Ramos (cell line): ENCODE measurements around the gene FGFR2.
"Not testable (repeated sequence)": the region's sequence is repeated elsewhere in the genome, so short reads cannot be mapped to it uniquely, and the experiment has no call there.

Experiments used
- in situ Hi-C: fragments of 300-500 bp; cut with MboI; formaldehyde crosslinking; loops from one replicate; pipeline ENCODE4 v1.14.3; 2022; ENCODE audit warnings: low sequenced_read_pairs; ENCODE audit not compliant: unreplicated experiment

FGFR2 gene

DNA sequence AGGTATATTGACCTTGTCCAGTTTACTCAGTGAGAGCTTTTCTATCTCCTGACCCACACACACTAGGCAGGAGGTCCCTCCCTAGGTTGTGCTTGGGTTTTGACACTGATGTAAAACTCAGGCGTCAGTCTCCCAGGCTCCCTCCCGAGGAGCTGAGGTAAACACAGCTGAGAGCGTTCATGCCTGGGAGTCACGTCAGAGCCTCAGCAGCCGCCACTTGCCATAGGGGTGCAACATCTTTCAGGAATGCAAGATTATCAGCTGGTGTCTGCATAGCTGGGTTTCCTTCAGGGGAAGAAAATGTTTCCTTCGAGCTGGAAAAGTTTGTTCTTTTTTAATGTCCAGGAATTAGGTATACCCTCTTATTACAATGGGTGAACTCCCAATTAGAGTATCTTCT lies 70.6 kb downstream of the FGFR2 start:
- in situ Hi-C loops = no loop called here

- in situ Hi-C loops = no loop called here
Observed at GRCh38 chr10:121526801-121527221, 71.4 kb downstream of the FGFR2 start.

DNA sequence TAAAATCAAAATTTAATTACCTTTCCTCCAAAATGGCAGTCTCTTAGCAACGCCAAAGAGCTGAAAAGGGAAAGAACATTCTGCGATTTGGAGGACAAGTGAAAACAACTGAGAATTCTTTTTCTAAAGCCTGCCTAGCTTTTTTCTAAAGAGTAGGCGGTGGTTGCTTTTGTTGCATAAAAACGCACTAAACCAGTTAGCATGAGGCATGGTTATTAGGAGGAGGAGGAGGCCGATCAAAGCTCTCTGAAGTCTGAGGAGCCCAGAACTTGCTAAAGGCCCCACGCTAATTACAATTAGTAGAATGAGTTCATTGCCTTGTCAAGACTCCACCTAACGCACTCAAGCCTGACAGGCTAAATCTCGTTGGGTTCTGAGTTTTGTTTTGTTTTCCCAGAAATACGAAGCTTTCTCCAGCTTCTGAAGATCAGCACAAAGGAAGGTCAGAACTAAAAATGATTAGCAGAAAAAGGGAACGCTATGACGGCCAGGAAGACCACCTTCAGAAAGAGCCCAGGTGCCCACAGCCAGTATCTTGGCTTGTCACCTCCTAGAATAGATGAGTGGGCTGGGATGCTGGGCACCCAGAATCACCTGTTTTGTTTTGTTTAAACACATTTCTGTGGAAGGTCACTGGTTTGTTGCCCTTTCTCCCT lies 72.0 kb downstream of the FGFR2 start:
- in situ Hi-C loops = no loop called here

DNA sequence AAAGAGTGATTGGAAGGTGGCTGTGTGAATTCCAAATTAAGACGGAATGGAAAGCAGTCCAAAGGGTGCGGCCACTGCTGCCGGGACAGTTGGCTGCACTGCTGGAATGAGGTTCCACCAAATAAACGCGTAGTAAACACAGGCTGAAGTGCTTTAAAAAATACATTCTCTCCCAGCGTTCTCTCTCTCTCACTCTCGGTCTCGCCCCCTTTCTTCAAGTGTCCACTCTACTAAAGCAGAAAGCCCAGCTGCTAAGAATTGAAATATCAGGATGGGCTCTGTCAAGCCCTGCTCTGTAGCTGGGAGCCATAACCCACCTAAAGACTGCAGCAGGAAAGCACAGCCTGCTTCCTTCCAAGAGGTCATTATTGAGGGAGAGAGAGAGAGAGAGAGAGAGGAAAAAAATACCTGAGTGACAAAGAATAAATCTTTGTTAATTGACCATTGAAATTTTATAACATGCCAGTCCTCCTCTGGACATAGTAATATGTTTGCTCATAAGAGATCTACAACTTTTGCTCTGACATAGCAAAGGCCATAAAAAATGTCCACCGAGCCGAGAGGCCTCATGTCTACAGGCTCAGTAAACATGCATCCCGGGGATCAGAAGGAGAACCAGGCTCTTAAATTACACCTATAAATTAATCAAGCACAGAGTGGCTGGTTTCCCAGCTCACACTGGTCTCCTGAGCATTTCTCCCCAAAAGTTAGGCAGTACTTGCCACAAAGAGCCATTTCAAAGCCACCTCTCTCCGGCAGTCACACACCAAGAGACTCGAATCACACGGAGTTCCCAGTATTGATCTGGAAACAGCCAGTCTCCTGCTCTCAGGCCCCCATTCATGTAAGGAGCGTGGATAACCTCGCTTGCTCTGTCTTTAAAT lies 72.8 kb downstream of the FGFR2 start:
- in situ Hi-C loops = no loop called here

DNA sequence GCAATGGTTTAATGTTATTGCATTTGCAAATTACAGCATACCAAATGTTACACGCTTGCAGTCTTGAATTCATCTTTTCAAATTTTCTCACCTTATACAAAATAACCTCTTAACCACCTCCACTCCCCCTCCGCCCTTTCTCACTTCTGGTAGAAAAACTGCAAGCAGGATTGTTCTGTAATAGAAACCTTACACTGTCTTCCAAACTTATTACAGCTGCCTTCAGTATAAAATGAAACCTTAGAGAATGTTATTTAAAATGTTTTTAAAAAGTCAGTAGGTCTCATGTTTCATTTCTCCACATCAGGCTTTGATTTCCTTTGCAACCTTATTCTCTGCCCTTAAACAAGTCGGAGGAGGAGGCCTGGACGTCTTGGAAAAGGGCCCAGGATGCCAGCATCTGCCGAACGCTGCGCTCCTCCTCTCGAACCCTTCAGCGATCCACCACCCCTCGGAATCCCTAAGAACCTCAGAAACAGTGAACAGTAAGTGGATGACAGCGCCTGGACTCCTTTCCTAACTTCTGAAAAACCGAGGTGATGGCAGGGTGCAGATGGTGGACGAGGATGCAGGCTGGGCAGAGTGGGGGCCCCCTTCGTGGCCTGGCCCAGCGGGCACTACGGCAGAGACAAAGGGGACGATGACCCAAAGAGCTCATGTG lies 74.0 kb downstream of the FGFR2 start:
- in situ Hi-C loops = no loop called here

GRCh38 chr10:121522831-121523230 lies 75.4 kb downstream of the FGFR2 start:
- in situ Hi-C loops = no loop called here

GRCh38 chr10:121521794-121522556 lies 76.3 kb downstream of the FGFR2 start:
- in situ Hi-C loops = no loop called here

DNA sequence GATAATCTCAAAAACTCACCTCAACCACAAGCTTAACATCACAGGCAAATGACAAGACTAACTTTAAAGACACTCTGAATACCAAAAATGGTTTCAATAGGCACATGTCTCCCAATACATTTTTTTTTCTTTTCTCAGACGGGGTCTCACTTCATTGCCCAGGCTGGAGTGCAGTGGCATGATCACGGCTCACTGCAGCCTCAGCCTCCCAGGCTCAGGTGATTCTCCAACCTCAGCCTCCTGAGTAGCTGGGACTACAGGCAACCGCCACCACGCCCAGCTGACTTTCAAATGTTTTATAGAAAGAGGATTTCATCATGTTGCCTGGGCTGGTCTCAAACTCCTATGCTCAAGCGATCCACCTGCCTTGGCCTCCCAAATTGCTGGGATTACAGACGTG lies 77.7 kb downstream of the FGFR2 start:
- in situ Hi-C loops = not testable (repeated sequence)

DNA sequence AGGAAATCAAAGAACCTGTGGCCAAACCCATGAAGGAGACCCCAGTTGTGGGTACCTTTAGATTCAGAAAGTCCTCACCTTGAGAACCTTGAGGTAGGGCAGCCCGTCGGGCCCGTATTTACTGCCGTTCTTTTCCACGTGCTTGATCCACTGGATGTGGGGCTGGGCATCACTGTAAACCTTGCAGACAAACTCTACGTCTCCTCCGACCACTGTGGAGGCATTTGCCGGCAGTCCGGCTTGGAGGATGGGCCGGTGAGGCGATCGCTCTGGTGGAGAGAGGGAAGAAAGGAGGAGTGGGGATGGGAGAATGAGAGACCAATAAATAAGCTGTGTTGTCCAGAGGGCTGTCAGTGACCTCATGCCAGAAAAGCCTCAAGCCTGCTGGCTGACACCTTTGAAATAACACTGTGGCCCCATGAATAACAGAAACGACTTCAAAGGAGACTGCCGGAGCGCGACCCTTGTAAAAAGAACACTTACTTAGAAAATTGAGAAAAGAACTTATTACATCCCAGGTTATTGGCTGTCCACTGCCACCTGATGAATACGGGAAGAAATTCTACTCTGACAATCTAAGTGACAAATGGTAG lies 78.2 kb downstream of the FGFR2 start:
- in situ Hi-C loops = no loop called here

GRCh38 chr10:121519411-121519810 lies 78.8 kb downstream of the FGFR2 start:
- in situ Hi-C loops = no loop called here

DNA sequence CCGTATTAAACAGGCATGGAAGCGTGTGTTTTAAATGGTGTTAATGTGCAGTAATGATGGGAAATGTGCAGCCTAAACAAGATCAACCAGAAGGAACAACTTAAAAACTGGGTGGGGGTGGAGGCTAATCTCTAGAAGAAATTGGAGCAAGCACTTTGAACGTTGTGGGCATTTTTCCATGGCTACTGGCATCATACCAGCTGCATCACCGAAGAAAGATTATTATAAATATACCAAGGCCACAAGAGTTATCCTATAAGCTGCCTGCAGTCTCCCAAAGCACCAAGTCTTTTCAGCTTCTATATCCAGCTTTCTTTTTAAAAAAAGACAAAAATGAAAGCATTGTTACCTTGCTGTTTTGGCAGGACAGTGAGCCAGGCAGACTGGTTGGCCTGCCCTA lies 79.9 kb downstream of the FGFR2 start:
- in situ Hi-C loops = no loop called here

GRCh38 chr10:121516093-121516865 lies 82.0 kb downstream of the FGFR2 start:
- in situ Hi-C loops = no loop called here

DNA sequence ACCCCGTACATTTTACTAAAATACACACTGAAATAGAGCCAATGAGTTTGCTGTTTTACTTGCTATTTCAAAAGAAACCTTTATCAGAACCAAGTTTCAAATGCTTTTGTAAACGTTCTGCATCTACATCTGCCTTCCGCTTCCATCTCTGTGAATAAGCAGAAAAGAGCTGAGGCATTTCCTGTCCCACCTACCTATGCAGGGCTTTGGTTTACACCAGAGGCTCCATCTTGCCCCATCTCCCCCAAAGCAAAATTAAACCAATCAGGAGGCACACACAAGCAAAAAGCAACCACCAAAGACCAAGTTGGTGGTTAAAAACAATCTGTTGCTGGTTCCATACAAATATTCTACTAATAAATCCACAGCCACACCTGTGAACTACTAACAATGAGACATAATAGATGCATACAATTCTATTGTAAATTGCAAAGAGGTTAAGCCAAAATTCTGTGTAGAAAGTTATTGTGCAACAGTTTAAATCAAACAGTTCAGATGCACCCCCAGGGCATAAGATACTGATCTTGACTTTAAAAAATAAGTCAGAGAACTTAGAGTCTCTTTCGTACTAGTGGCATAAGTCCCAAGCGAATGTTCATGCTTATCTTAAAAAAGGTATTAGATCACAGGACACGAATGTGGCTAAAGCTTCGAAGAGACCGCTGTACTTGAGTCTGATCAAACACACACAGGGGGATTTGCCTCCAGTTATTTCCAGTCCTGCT lies 83.9 kb downstream of the FGFR2 start:
- in situ Hi-C loops = no loop called here

GRCh38 chr10:121511943-121512342 lies 86.3 kb downstream of the FGFR2 start:
- in situ Hi-C loops = no loop called here

GRCh38 chr10:121511460-121511859 lies 86.8 kb downstream of the FGFR2 start:
- in situ Hi-C loops = no loop called here

- in situ Hi-C loops = no loop called here
Observed at GRCh38 chr10:121510201-121510771, 88.0 kb downstream of the FGFR2 start.

DNA sequence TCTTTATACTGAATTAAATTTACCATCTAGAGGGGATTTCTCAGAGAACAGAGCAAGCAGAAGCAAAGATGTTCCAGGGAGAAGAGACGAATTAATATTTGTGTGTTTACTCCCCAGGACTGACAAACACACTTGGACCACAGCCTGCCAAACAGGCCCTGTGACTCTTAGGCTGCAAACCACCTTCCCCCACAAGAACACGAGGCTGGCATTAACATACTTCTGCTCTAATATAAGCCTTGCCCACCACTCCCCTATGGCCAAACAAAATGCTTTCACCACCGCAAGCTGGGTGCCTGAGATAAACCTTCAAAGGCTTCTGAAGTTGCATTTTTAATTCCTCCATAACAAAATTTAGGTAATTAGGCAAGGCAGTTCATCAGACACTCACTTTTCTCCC lies 88.4 kb downstream of the FGFR2 start:
- in situ Hi-C loops = no loop called here

DNA sequence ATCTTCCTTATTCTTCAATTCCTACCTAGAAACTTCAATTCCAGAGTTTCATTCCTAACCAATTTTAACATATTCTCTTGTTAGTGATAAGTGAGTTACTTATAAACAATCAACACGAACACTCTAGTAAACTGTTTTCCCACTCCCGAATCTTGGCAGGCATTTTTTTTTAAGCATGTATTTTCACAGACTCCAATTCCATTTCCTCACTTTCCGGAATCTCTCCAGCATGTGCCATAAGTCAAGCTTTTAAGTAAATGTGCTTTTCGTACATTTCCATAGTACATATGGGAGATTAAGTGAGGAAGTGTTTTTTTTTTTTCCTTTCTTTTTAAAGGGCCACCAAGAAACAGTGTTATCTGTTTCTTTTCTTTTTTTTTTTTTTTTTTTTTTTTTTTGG lies 89.1 kb downstream of the FGFR2 start:
- in situ Hi-C loops = no loop called here
